ENCODE results near the gene AKAP8L. TPM values are rescaled to one million over a fixed set of nuclear protein-coding genes. Genes with fewer than 3 reads are reported as not detected.
"Not testable (repeated sequence)": the region's sequence is repeated elsewhere in the genome, so short reads cannot be mapped to it uniquely, and the experiment has no call there.

Gene AKAP8L
- total RNA-seq, 2 donors from 2014 or later = 105 to 124 TPM

DNA sequence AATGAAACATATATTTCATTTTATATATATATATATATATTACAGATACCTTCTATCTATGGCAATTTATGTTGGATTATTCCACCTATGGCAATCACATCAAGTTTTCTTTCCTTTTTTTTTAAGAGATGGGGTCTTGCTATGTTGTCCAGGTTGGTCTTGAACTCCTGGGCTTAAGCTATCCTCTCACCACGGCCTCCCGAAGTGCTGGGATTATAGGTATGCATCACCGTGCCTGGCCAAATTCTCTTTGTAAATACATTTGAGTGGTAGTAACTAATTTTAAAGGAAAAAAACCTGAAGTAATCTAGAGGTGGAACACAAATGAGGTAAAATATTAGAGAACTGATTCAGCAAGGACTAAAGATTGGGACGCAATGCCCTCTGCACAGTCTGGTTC lies 64.9 kb downstream of the AKAP8L start:
- Mint-ChIP-seq H3K4me1 (ENCODE audit: low read depth) (no peaks in the 10 kb centered on the region), H3K36me3 (ENCODE audit: insufficient read depth in 2 of 2) (peaks cover 6 to 24% of the 10 kb centered on the region in 2 donors), H3K27ac (no peak overlapping the region), H3K27me3 (ENCODE audit: low read depth) (no peaks in the 10 kb centered on the region), H3K4me3 (no peak overlapping the region), H3K9me3 (no peaks in the 10 kb centered on the region)
- DNase-seq (no peak), ATAC-seq (replicated peaks in 1 of 2) (no peak)

DNA sequence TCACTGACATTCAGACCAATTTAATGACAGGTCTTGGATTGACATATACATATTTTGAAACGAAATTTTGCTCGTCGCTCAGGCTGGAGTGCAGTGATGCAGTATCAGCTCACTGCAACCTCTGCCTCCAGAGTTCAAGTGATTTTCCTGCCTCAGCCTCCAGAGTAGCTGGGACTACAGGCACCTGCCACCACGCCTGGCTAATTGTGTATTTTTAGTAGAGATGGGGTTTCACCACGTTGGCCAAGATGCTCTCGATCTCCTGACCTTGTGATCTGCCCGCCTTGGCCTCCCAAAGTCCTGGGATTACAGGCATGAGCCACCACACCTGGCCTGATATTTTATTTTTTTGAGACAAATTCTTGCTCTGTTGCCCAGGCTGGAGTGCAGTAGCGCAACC lies 66.3 kb downstream of the AKAP8L start:
- H3K9me3 Mint-ChIP-seq; H3K27me3 Mint-ChIP-seq (ENCODE audit: low read depth); H3K4me1 Mint-ChIP-seq (ENCODE audit: low read depth); H3K4me3 Mint-ChIP-seq; H3K27ac Mint-ChIP-seq; ATAC-seq (replicated peaks in 1 of 2); DNase-seq: not testable (repeated sequence)
- peaks cover 2 to 16% of the 10 kb centered on the region in 2 donors for H3K36me3 Mint-ChIP-seq (ENCODE audit: insufficient read depth in 2 of 2)

DNA sequence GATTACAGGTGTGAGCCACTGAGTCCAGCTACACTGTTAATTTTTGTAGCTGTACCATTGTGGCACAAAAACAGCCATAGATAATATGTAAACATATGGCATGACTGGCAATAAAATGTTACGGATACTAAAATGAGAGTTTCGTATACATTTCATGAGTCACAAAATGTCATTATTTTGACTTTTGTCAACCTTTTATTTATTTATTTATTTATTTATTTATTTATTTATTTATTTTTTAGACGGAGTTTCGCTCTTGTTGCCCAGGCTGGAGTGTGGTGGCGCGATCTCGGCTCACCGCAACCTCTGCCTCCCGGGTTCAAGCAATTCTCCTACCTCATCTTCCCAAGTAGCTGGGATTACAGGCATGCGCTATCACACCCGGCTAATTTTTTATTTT lies 77.5 kb downstream of the AKAP8L start:
- not testable (repeated sequence) for H3K4me1 Mint-ChIP-seq (ENCODE audit: low read depth); H3K9me3 Mint-ChIP-seq; H3K4me3 Mint-ChIP-seq; DNase-seq; H3K27me3 Mint-ChIP-seq (ENCODE audit: low read depth); H3K27ac Mint-ChIP-seq; ATAC-seq (replicated peaks in 1 of 2)
- H3K36me3 Mint-ChIP-seq (ENCODE audit: insufficient read depth in 2 of 2) = peaks cover 0 to 15% of the 10 kb centered on the region in 2 donors

DNA sequence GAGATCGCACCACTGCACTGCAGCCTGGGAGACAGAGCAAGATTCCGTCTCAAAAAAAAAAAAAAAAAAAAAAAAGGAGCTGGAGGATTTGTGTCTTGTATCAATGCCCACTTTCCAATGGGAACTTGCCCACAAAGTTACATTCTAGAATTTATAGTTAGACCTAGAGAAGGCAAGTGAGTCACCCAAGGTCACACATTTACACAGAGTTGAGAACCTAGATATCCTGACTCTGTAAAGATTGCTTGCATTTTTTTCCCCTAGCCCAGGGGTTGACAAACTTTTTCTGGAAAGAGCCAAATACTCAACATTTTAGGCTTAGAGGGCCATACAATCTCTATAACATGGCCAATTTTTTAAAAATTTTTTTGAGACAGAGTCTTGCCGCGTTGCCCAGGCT lies 78.7 kb downstream of the AKAP8L start:
- Mint-ChIP-seq H3K27me3 (ENCODE audit: low read depth) (no peaks in the 10 kb centered on the region), H3K27ac (no peak overlapping the region), H3K36me3 (ENCODE audit: insufficient read depth in 2 of 2) (peaks cover 0 to 11% of the 10 kb centered on the region in 2 donors), H3K4me3 (no peak overlapping the region), H3K9me3 (no peaks in the 10 kb centered on the region), H3K4me1 (ENCODE audit: low read depth) (no peaks in the 10 kb centered on the region)
- ATAC-seq (replicated peaks in 1 of 2) (no peak), DNase-seq (no peak)

DNA sequence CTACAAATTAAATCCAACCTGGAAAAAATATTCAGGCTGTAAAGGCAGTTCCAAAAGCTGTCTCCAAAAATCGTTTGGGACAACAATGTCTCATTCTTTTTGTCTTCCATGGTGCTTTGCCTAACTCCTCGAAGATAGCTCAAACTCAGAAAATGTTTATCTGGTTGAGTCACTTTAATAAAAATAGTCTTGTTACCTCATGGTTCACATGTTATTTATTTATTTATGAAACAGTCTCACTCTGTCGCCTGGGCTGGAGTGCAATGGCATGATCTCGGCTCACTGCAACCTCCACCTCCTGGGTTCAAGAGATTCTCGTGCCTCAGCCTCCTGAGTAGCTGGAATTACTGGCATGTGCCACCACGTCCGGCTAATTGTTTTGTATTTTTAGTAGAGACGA lies 81.6 kb downstream of the AKAP8L start:
- ATAC-seq (replicated peaks in 1 of 2) (no peak), DNase-seq (no peak)
- Mint-ChIP-seq H3K4me1 (ENCODE audit: low read depth) (peaks cover 6% of the 10 kb centered on the region), H3K9me3 (no peaks in the 10 kb centered on the region), H3K27me3 (ENCODE audit: low read depth) (no peaks in the 10 kb centered on the region), H3K27ac (no peak overlapping the region), H3K36me3 (ENCODE audit: insufficient read depth in 2 of 2) (peaks cover 3 to 12% of the 10 kb centered on the region in 2 donors), H3K4me3 (no peak overlapping the region)

DNA sequence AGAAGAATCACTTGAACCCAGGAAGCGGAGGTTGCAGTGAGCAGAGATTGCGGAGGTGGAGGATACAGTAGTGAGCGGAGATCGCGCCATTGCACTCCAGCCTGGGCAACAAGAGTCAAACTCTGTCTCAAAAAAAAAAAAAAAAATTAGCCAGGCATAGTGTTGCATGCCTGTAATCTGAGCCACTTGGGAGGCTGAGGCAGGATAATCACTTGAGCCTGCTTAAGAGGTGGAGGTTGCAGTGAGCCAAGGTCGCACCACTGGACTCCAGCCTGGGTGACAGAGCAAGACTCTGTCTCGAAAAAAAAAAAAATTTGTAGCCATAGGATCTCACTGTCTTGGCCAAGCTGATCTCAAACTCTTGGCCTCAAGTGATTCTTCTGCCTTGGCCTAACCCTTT lies 82.8 kb downstream of the AKAP8L start:
- not testable (repeated sequence) for H3K4me1 Mint-ChIP-seq (ENCODE audit: low read depth); H3K9me3 Mint-ChIP-seq; H3K27ac Mint-ChIP-seq; H3K4me3 Mint-ChIP-seq; DNase-seq; ATAC-seq (replicated peaks in 1 of 2); H3K27me3 Mint-ChIP-seq (ENCODE audit: low read depth)
- H3K36me3 Mint-ChIP-seq (ENCODE audit: insufficient read depth in 2 of 2) = peaks cover 5 to 12% of the 10 kb centered on the region in 2 donors

DNA sequence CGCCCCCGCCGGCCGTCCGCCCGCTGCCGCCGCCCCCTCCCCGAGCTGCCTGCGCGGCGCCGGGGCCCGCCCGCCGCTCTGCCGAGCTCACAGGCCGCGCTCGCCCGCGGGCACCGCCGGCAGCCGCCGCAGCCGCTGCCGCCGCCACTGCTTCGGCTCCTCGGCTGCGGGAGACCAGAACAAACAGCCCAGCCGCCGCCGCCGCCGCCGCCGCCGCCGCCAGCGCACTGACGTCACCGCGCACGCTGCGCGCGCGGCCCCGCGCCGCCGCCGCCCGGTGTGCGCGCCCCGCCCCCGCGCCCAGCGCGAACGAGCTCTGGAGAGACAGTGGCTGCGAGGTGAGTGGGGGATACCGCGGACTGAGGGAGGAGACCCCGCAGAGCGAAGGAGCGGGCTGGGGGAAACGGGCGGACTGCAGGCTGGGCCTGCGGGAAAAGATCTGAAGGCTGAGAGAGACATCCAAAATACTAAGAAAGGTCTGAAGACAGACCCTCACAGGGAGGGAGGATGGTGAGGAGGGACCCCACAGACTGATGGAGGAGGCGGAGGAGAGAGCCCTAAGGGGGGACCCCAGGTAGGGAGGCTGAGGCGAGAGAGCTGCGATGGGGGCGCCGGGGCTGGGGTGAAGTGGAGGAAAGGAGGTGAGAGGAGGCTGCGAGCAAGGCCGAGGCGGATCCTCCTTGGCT lies 86.3 kb downstream of the AKAP8L start, which contains the start of gene BRD4:
BRD4 (minus strand) TSS at position 229 of the 686 bp plus-strand sequence. CDS start 59,440 bp downstream, outside the sequence.
- ATAC-seq (replicated peaks in 1 of 2) (peak; percentile 69 to 78), DNase-seq (peak; percentile 83 to 91)
- Mint-ChIP-seq H3K36me3 (ENCODE audit: insufficient read depth in 2 of 2) (peaks cover 9 to 15% of the 10 kb centered on the region in 2 donors), H3K27ac (peak within 1 kb of the TSS; percentile 99), H3K9me3 (no peaks in the 10 kb centered on the region), H3K4me3 (peak within 1 kb of the TSS; percentile 95 to 99), H3K4me1 (ENCODE audit: low read depth) (peaks cover 36% of the 10 kb centered on the region), H3K27me3 (ENCODE audit: low read depth) (no peaks in the 10 kb centered on the region)

DNA sequence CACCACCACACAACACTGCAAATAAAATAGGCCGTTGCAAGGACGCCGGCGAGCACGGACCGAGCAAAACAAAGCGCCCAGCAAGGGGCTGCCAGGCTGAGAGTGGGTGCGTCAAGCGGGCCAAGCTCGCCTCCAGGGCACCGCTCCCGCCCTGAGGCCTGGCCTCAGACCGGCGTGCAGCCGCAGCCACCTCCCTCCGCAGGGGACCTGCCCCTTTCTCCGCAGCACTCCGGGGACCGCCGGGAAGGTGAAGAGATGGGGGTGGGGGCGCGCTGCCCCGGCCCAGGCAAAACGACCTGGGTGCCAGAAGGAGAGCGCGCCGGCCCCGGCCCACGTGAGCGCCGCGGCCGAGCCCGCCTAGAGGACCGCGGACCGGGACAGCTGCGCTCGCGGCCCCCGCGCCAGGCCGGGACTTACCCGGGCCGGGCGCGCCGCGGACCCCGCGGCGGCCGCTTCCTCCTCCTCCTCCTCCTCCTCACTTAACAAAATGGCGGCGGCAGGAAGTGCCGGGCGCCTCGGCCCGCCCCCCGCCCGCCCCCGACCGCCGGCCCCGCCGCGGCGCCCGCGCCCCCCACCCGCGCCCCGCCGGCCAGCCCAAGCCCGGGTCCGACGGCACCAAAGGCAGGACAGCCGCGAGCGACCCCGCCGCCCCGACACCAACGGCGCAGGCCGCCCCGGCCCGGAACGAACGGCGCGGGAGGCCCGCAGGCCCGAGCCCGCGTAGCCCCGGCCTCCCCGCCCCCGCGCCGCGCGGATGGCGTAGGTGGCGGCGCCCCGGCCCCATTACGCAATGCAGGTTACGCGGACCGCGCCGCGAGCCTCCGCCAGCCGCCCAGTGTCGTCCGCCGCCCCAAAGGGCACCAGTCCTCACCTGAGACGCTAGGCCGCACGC lies 87.1 kb downstream of the AKAP8L start:
- H3K27ac Mint-ChIP-seq = peak overlapping the region; percentile 99
- H3K4me3 Mint-ChIP-seq = peak overlapping the region; percentile 95 to 99
- no peaks in the 10 kb centered on the region for H3K27me3 Mint-ChIP-seq (ENCODE audit: low read depth)
- peak; percentile 79 to 80 for DNase-seq
- ATAC-seq (replicated peaks in 1 of 2) = peak; percentile 63 to 68
- peaks cover 9 to 13% of the 10 kb centered on the region in 2 donors for H3K36me3 Mint-ChIP-seq (ENCODE audit: insufficient read depth in 2 of 2)
- peaks cover 44% of the 10 kb centered on the region for H3K4me1 Mint-ChIP-seq (ENCODE audit: low read depth)
- H3K9me3 Mint-ChIP-seq = no peaks in the 10 kb centered on the region

DNA sequence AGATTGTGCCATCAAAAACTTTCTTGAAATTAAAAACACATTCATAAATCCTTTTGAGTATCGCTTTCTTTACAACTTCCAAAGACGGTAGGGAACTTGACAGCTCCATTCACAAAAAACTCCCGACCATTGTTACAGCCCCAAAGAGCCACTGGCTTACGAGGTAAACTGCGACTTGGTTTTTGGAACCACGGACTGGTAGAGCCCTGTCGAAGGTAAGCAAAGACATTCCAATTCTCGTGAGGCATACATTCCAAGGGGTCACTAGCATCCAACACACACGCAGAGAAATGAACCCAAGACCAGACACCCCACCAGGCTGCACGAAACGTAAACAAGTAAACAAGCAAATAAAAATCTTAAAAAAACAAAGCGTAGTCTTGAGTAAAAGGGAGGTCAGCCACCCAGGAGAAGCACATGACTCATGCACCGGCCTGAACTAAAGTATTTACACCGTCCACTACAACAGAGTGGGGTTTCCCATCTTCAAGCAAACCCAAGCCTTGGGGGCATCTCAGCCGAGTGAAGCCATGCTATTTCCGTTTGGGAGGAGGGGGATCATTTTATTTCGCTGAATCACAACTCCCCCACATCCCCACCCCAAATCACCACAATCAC lies 87.9 kb downstream of the AKAP8L start:
- ATAC-seq (replicated peaks in 1 of 2) (peak; percentile 5 to 28), DNase-seq (peak in 1 of 2 donors; percentile 29)
- no peaks in the 10 kb centered on the region for H3K9me3 Mint-ChIP-seq
- peaks cover 9 to 11% of the 10 kb centered on the region in 2 donors for H3K36me3 Mint-ChIP-seq (ENCODE audit: insufficient read depth in 2 of 2)
- no peaks in the 10 kb centered on the region for H3K27me3 Mint-ChIP-seq (ENCODE audit: low read depth)
- H3K4me3 Mint-ChIP-seq = peak overlapping the region; percentile 95 to 99
- H3K4me1 Mint-ChIP-seq (ENCODE audit: low read depth) = peaks cover 49% of the 10 kb centered on the region
- peak overlapping the region; percentile 99 for H3K27ac Mint-ChIP-seq

Other genes starting within 250 kb of the AKAP8L start
- gene NOTCH3, start 218.0 kb downstream of the AKAP8L start, total RNA-seq = under 1 TPM; 0.02 TPM
- under 1 TPM; 0.16 to 0.62 TPM for gene EPHX3, start 186.5 kb downstream of the AKAP8L start, total RNA-seq
- gene BRD4, start 86.4 kb downstream of the AKAP8L start, total RNA-seq = 100 to 1,000 TPM; 161 to 187 TPM
- 10 to 100 TPM; 37.9 to 46.4 TPM for gene AKAP8, start 39.2 kb downstream of the AKAP8L start, total RNA-seq
- gene WIZ, start 31.0 kb upstream of the AKAP8L start, total RNA-seq = 10 to 100 TPM; 13.4 to 14.8 TPM
- gene RASAL3, start 45.6 kb upstream of the AKAP8L start, total RNA-seq = 100 to 1,000 TPM; 112 to 128 TPM
- gene PGLYRP2, start 60.5 kb upstream of the AKAP8L start, total RNA-seq = under 1 TPM in 1 of 2 donors, not detected in 1; 0.21 TPM
- gene CYP4F22, start 89.5 kb upstream of the AKAP8L start, total RNA-seq = 1 to 10 TPM in 1 of 2 donors, under 1 TPM in 1; 0.84 to 1.2 TPM
- gene CYP4F8, start 196.2 kb upstream of the AKAP8L start, total RNA-seq = not detected
- 1 to 10 TPM in 1 of 2 donors, under 1 TPM in 1; 0.30 to 1.7 TPM for gene CYP4F3, start 221.9 kb upstream of the AKAP8L start, total RNA-seq

Data from activated T-cell treated with anti-CD3 and anti-CD28 coated beads, Interleukin-2, amount 50 U/mL, for 72 hours (primary cell).